ENCODE results near the gene AIP. TPM values are rescaled to one million over a fixed set of nuclear protein-coding genes. Genes with fewer than 3 reads are reported as not detected.

Gene AIP
- total RNA-seq, 1 donor from 2014 or later: 23.5 TPM

DNA sequence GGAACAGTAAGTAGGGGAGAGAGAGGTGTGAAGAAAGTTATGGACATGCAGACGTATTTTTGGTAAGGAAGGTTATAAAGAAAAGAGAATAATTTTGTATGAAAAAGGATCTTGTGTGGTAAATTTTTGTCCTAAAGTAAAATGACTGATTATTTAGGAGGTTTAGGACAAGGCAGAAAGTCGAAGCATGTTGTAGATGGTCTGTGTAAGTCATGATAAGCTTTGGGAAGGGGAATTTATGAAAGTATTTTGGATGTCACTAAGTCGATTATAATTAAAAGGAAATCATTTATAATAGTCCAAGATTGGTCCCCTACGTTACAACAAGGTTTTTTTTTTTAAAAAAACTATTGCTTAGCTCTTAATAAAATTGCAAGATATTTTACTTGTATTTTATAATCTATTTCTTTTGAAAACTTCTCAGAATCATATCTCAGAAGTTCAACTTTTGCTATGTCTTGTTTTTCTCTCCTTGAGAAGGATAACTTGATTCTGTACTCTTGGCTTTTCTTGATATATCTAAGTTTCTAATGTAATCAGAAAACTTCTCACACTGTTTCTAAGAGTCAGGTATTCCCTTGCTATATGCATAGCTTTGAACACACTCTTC, 51.3 kb downstream of the AIP start:
- ATAC-seq: no peak

DNA sequence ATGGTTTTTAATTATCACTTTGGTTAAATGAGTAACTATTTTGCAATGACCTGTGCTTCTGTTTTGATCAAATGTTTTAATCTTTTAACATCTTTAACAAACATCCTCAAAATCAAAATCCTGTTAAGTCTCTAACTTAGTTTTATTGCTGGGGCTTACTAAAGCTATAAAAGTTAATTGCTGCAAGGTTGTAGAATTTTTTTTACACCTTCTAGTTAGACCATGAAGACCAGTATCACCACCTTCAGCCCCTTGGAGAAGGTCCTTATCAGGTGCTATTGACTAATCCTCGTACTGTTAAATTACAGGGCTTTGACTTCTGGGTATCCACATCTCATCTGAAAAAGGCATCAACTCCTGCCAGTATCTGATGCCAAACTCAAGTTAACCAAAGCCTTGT, 52.7 kb downstream of the AIP start:
- ATAC-seq: no peak

DNA sequence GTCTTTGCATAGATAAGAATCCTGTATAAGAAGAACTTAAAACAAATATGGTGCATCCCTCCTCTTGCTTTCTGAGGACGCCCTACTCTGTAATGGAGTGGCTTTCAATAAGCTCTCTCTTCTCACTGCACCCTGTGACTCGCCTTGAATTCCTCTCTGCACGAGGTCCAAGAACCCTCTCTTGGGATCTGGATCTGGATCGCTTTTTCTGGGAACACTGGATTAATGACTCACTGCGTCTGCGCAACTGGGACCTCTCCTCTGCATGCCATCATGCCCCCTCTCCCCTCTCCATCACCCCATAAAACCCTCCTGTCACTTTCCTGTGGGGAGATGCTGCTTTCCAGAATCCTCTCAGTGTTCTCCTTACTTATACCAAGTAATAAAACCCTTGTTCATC, 55.5 kb downstream of the AIP start:
- no peak for ATAC-seq

DNA sequence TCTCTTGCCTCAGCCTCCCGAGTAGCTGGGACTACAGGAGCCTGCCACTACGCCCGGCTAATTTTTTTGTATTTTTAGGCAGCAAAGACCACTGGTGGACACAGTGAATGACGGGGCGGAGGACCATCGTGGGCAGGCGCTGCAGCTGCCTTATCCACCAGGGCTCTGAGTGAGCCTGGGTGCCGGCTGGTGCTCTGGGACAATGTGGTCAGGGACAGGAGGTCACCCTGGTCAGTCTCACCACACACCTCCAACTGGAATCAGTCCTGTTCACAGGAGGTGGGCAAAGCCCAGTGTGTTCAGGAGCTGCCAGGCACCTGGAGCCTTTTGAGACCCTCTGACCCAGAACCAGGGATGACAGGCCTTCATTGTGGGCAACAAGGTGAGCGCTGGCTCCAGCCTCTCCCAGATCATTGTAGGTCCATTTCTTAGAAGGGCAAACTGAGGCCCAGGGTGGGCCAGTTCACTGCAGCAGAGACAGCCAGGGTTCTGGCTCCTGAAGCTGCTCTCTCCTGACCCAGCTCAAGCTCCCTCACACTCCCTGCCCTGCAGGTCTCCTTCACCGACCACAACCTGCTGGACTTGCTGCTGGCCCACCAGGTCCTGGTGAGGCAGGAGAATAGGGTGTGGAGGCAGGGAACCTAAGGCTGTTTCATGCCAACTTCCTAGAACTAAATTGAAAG, 56.1 kb downstream of the AIP start:
- no peak for ATAC-seq

DNA sequence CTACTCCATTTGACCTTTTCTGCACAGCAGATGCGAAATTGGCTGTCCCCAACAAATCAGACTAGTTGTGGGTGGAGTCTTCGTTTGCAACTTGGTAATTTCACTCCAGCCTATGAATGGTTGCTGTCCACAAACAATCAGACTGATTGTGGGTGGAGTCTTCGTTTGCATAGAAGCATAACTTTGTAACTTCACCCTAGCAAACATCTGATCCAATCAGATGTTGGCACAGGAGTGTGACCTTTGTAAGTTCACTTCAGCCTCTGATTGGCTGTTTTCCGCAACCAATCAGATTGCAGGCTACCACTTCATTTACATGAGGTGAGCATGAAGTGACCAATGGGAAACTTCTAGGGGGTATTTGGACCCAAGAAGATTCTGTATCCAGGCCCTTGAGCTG, 56.7 kb downstream of the AIP start:
- ATAC-seq: no peak

Other genes starting within 250 kb of the AIP start
- 61.6 TPM for gene GRK2, start 216.6 kb upstream of the AIP start, total RNA-seq
- 45.2 TPM for gene ANKRD13D, start 193.7 kb upstream of the AIP start, total RNA-seq
- 78.4 TPM for gene SSH3, start 179.5 kb upstream of the AIP start, total RNA-seq
- 61.7 TPM for gene POLD4, start 129.5 kb upstream of the AIP start, total RNA-seq
- gene CLCF1, start 109.4 kb upstream of the AIP start, total RNA-seq: 1.6 TPM
- 15.3 TPM for gene RAD9A, start 91.0 kb upstream of the AIP start, total RNA-seq
- gene PPP1CA, start 81.2 kb upstream of the AIP start, total RNA-seq: 188 TPM
- gene TBC1D10C, start 78.9 kb upstream of the AIP start, total RNA-seq: 1.5 TPM
- gene CARNS1, start 67.3 kb upstream of the AIP start, total RNA-seq: 0.20 TPM
- 95.0 TPM for gene RPS6KB2, start 54.5 kb upstream of the AIP start, total RNA-seq
- 2.5 TPM for gene PTPRCAP, start 45.3 kb upstream of the AIP start, total RNA-seq
- gene CORO1B, start 39.5 kb upstream of the AIP start, total RNA-seq: 74.0 TPM
- gene GPR152, start 30.3 kb upstream of the AIP start, total RNA-seq: not detected
- gene CABP4, start 27.7 kb upstream of the AIP start, total RNA-seq: 0.24 TPM
- gene TMEM134, start 13.8 kb upstream of the AIP start, total RNA-seq: 135 TPM
- 36.5 TPM for gene PITPNM1, start 22.3 kb downstream of the AIP start, total RNA-seq
- gene CDK2AP2, start 25.1 kb downstream of the AIP start, total RNA-seq: 34.8 TPM
- gene CABP2, start 40.4 kb downstream of the AIP start, total RNA-seq: not detected
- gene GSTP1, start 100.8 kb downstream of the AIP start, total RNA-seq: 2,342 TPM
- 140 TPM for gene NDUFV1, start 123.9 kb downstream of the AIP start, total RNA-seq
- 56.0 TPM for gene NUDT8, start 146.9 kb downstream of the AIP start, total RNA-seq
- not detected for gene TBX10, start 156.7 kb downstream of the AIP start, total RNA-seq
- 0.20 TPM for gene ACY3, start 167.7 kb downstream of the AIP start, total RNA-seq
- gene ALDH3B2, start 191.6 kb downstream of the AIP start, total RNA-seq: 206 TPM